BLaER1 treated with 17β-estradiol and CSF1 and Interleukin-3, amounts not matched to agents 10 nM and 100 nM (cell line): ENCODE data around the gene NAALADL2.

ENCODE experiments used
- H3K27ac ChIP-seq, 11 experiments: shearing (Covaris generic); formaldehyde crosslinking; 2 replicates each; pipeline ENCODE4 v1.8.1; 2022
- H3K27me3 ChIP-seq, 11 experiments: shearing (Covaris generic); formaldehyde crosslinking; 2 replicates each; pipeline ENCODE4 v1.8.1; 2022
- H3K36me3 ChIP-seq, 11 experiments: shearing (Covaris generic); formaldehyde crosslinking; 2 replicates each; pipeline ENCODE4 v1.8.1; 2022
- H3K4me1 ChIP-seq, 10 experiments: shearing (Covaris generic); formaldehyde crosslinking; 2 replicates each; pipeline ENCODE4 v1.8.1; 2022
- H3K4me2 ChIP-seq, 11 experiments: shearing (Covaris generic); formaldehyde crosslinking; 2 replicates each; pipeline ENCODE4 v1.8.1; 2022
- H3K4me3 ChIP-seq, 10 experiments: shearing (Covaris generic); formaldehyde crosslinking; 2 replicates each; pipeline ENCODE4 v1.8.1; 2022
- H3K9ac ChIP-seq, 11 experiments: shearing (Covaris generic); formaldehyde crosslinking; 2 replicates each; pipeline ENCODE4 v1.8.1; 2022
- H3K9me3 ChIP-seq, 11 experiments: shearing (Covaris generic); formaldehyde crosslinking; replicated peaks in 1 of 11; 2 replicates each; pipeline ENCODE4 v1.8.1; 2022
- H4K20me1 ChIP-seq, 11 experiments: shearing (Covaris generic); formaldehyde crosslinking; 2 replicates each; pipeline ENCODE4 v1.8.1; 2022
- Cebpa-rat ChIP-seq, 11 experiments: shearing (Covaris generic); IDR thresholded peaks; 2 replicates each; pipeline ENCODE4 v1.8.1; 2022

NAALADL2 gene

GRCh38 chr3:175535351-175535750, 676.2 kb downstream of the NAALADL2 start:
- Histone ChIP-seq H3K36me3 (no peaks in the 10 kb centered on the region), H3K9me3 (peaks cover 0 to 26% (median 13%) of the 10 kb centered on the region in 11 experiments; a peak in 13 of 22 replicates), H4K20me1 (no peaks in the 10 kb centered on the region), H3K27ac (no peak overlapping the region), H3K4me2 (no peak overlapping the region), H3K27me3 (no peaks in the 10 kb centered on the region), H3K4me3 (no peak overlapping the region), H3K4me1 (no peaks in the 10 kb centered on the region), H3K9ac (no peak overlapping the region)
- TF ChIP-seq Cebpa-rat (IDR thresholded peaks at IDR 0.05) = no peak

DNA sequence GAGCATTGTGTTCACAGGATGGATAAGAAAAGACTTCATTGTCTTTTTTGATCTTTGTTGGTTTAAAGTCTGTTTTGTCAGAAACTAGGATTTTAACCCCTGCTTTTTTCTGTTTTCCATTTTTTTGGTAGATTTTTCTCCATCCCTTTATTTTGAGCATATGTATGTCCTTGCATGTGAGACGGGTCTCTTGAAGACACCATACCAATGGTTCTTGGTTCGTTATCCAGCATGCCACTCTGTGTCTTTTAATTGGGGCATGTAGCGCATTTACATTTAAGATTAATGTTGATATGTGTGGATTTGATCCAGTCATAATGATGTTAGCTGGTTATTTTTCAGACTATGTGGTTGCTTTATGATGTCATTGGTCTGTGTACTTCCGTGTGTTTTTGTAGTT, 687.0 kb downstream of the NAALADL2 start:
- no peaks in the 10 kb centered on the region for H3K36me3 ChIP-seq

GRCh38 chr3:175552929-175553328, 693.8 kb downstream of the NAALADL2 start:
- Histone ChIP-seq H3K27me3 (no peaks in the 10 kb centered on the region), H3K36me3 (no peaks in the 10 kb centered on the region), H4K20me1 (no peaks in the 10 kb centered on the region), H3K4me2 (no peak overlapping the region), H3K9me3 (peaks cover 0 to 11% (median 7%) of the 10 kb centered on the region in 11 experiments; a peak in 14 of 22 replicates), H3K27ac (no peak overlapping the region), H3K4me1 (no peaks in the 10 kb centered on the region), H3K4me3 (no peak overlapping the region), H3K9ac (no peak overlapping the region)
- no peak for TF ChIP-seq Cebpa-rat (IDR thresholded peaks at IDR 0.05)

More for the DNA sequence above, 687.0 kb downstream of the NAALADL2 start:
- Histone ChIP-seq H3K4me2 (no peak overlapping the region), H3K4me3 (no peak overlapping the region), H4K20me1 (no peaks in the 10 kb centered on the region), H3K4me1 (no peaks in the 10 kb centered on the region), H3K27ac (no peak overlapping the region), H3K9me3 (peaks cover 4 to 55% (median 32%) of the 10 kb centered on the region in 11 experiments; a peak in 19 of 22 replicates), H3K27me3 (no peaks in the 10 kb centered on the region), H3K9ac (no peak overlapping the region)
- no peak for TF ChIP-seq Cebpa-rat (IDR thresholded peaks at IDR 0.05)

DNA sequence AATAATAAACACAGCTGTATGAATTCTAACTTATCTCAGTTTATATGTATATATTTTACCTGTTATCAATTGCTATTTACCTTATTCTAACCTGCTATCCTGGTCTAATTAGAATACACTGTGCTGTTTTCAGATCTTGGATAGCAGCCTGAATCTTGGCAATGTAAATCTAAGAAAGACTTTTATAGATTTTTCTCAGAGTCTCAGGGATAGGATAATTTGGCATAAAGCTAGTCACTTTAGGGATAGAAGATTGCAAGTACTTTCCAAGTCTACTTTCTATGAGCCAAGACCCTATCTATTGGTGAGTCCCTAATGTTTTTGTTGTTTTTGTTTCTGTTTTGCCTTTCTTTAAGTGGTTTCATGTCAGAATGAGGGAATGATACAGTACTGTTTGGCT, 695.7 kb downstream of the NAALADL2 start:
- Histone ChIP-seq H3K36me3 (no peaks in the 10 kb centered on the region), H3K4me1 (no peaks in the 10 kb centered on the region), H3K4me3 (no peak overlapping the region), H3K9me3 (peaks cover 0 to 25% (median 19%) of the 10 kb centered on the region in 11 experiments; a peak in 17 of 22 replicates), H3K4me2 (no peak overlapping the region), H3K27me3 (no peaks in the 10 kb centered on the region), H3K9ac (no peak overlapping the region), H4K20me1 (no peaks in the 10 kb centered on the region), H3K27ac (no peak overlapping the region)
- no peak for TF ChIP-seq Cebpa-rat (IDR thresholded peaks at IDR 0.05)

DNA sequence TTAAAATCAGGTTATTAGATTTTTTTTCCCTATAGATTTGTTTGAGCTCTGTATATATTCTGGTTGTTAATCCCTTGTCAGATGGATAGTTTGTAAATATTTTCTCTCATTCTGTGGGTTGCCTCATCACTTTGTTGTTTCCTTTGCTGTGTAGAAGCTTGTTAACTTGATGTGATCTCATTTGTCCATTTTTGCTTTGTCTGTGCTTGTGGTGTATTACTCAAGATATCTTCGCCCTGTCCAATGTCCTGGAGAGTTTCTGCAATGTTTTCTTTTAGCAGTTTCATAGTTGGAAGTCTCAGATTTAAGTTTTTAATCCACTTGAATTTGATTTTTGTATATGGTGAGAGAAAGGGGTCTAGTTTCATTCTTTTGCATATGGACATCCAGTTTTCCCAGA, 699.1 kb downstream of the NAALADL2 start:
- peaks cover 4 to 31% (median 22%) of the 10 kb centered on the region in 11 experiments; a peak in 18 of 22 replicates for H3K9me3 ChIP-seq
- H3K9ac ChIP-seq = no peak overlapping the region
- no peak overlapping the region for H3K4me2 ChIP-seq
- no peaks in the 10 kb centered on the region for H3K4me1 ChIP-seq
- H3K36me3 ChIP-seq = no peaks in the 10 kb centered on the region
- no peaks in the 10 kb centered on the region for H3K27me3 ChIP-seq
- no peaks in the 10 kb centered on the region for H4K20me1 ChIP-seq
- no peak for TF ChIP-seq Cebpa-rat (IDR thresholded peaks at IDR 0.05)
- H3K4me3 ChIP-seq = no peak overlapping the region
- no peak overlapping the region for H3K27ac ChIP-seq

GRCh38 chr3:175564363-175564762, 705.2 kb downstream of the NAALADL2 start:
- Histone ChIP-seq H3K9me3 (peaks cover 2 to 15% (median 7%) of the 10 kb centered on the region in 11 experiments; a peak in 15 of 22 replicates), H3K9ac (no peak overlapping the region), H4K20me1 (no peaks in the 10 kb centered on the region), H3K36me3 (no peaks in the 10 kb centered on the region), H3K4me2 (no peak overlapping the region), H3K4me3 (no peak overlapping the region), H3K27ac (no peak overlapping the region), H3K27me3 (no peaks in the 10 kb centered on the region), H3K4me1 (no peaks in the 10 kb centered on the region)
- TF ChIP-seq Cebpa-rat (IDR thresholded peaks at IDR 0.05) = no peak

DNA sequence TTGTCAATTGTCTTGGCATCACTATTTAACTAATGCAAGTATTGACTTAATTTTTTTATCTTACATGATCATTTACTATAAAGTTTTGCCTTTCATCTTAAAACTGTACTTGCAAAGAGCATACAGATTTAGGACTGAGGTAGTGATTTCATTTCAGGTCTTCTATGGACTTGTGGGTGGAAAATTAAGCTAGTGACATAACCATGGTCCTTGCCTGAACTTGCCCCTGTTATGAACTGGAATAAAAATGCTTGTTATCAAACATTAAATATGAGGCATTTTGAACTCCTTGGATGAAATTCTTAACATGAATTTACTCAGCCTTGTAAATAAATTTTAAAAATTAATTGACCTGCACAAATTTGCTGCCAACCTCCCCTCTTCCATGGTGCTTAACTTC, 712.0 kb downstream of the NAALADL2 start:
- no peak overlapping the region for H3K4me3 ChIP-seq
- no peaks in the 10 kb centered on the region for H3K4me1 ChIP-seq
- H3K27ac ChIP-seq = no peak overlapping the region
- H3K4me2 ChIP-seq = no peak overlapping the region
- H3K9ac ChIP-seq = no peak overlapping the region
- no peak for TF ChIP-seq Cebpa-rat (IDR thresholded peaks at IDR 0.05)
- no peaks in the 10 kb centered on the region for H4K20me1 ChIP-seq
- H3K36me3 ChIP-seq = no peaks in the 10 kb centered on the region
- no peaks in the 10 kb centered on the region for H3K27me3 ChIP-seq
- H3K9me3 ChIP-seq = peaks cover 0 to 19% (median 4%) of the 10 kb centered on the region in 11 experiments; a peak in 10 of 22 replicates

DNA sequence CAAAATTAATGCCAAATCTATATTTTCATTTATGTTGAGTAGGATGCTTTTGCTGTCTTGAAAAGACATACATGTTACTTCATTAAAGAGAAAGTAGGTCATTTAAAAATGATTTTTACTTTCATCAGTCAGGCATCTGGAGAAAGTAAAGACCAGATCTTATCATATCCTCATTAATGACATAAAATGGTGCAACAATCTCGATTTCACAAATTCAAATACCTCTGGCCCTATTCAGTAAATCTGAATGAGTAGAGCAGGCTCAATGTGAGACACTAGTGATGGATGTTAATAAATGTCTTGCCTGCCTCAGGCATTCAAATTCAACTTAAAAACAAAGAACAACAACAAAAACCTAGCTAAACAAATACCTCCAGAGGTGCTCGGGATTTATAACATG, 714.1 kb downstream of the NAALADL2 start:
- Histone ChIP-seq H3K27me3 (no peaks in the 10 kb centered on the region), H3K4me3 (no peak overlapping the region), H4K20me1 (no peaks in the 10 kb centered on the region), H3K4me2 (no peak overlapping the region), H3K9me3 (peaks cover 0 to 15% (median 4%) of the 10 kb centered on the region in 11 experiments; a peak in 10 of 22 replicates), H3K36me3 (no peaks in the 10 kb centered on the region), H3K4me1 (no peaks in the 10 kb centered on the region), H3K9ac (no peak overlapping the region), H3K27ac (no peak overlapping the region)
- TF ChIP-seq Cebpa-rat (IDR thresholded peaks at IDR 0.05) = no peak

DNA sequence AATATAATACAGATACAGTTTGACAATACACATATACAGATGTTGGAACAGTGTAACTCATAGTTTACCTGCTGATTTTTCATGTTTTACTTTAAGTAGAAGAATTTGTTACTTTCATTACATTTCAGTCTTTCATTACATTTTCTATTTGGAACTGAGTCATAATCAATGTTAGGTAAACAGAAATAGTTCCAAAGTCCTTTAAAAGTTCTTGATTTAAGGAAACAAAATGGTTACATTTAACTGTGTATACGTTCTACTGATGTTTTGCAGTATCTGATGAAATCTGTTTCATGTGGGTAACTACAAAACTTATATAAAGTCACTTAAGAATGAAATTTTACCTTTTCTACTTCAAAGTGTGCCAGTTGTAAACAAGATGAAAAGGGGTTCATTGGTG, 721.2 kb downstream of the NAALADL2 start:
- H4K20me1 ChIP-seq = no peaks in the 10 kb centered on the region
- H3K9ac ChIP-seq = no peak overlapping the region
- TF ChIP-seq Cebpa-rat (IDR thresholded peaks at IDR 0.05) = no peak
- H3K4me2 ChIP-seq = no peak overlapping the region
- no peaks in the 10 kb centered on the region for H3K27me3 ChIP-seq
- H3K9me3 ChIP-seq = 0 out of 22 replicates have a peak, but pooled peaks cover 0 to 2% (median 0%) of the 10 kb centered on the region in 11 experiments
- H3K36me3 ChIP-seq = no peaks in the 10 kb centered on the region
- no peak overlapping the region for H3K27ac ChIP-seq
- no peak overlapping the region for H3K4me3 ChIP-seq
- no peaks in the 10 kb centered on the region for H3K4me1 ChIP-seq

DNA sequence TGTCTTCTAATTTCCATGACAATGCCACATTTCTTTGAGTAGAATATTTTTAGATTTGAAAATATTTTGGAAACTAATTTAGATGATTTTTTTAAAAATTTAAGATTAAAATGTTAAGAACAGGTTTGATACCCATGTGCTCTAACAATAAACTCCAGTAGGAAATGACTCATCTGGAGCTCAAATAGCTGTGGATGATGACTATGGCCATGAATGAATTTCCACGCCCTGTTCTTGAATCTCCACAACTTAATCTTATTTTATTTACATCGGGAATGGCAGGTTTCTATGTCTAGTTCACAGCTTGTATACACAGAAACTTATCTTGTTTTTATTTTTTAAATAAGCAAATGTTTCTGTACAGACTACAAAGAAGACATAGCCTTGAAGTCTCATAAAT, 726.8 kb downstream of the NAALADL2 start:
- H3K4me1 ChIP-seq = no peaks in the 10 kb centered on the region
- no peak overlapping the region for H3K9ac ChIP-seq
- H3K27me3 ChIP-seq = no peaks in the 10 kb centered on the region
- no peak for TF ChIP-seq Cebpa-rat (IDR thresholded peaks at IDR 0.05)
- no peak overlapping the region for H3K4me2 ChIP-seq
- H3K9me3 ChIP-seq = peaks cover 0 to 13% (median 0%) of the 10 kb centered on the region in 11 experiments; a peak in 5 of 22 replicates
- H3K36me3 ChIP-seq = no peaks in the 10 kb centered on the region
- H3K4me3 ChIP-seq = no peak overlapping the region
- no peaks in the 10 kb centered on the region for H4K20me1 ChIP-seq
- no peak overlapping the region for H3K27ac ChIP-seq
